HG03139 (cell line): Measurements from ENCODE around the gene ASIC2.

Experiments used
- ATAC-seq: cut with Tn5 transposase; IDR thresholded peaks from one replicate; pipeline ENCODE4 v1.9.1; 2021; ENCODE audit not compliant: unreplicated experiment

ASIC2 gene

GRCh38 chr17:33292981-33293867 lies at the start of gene ASIC2:
Gene ASIC2, minus strand, starts transcription at chr17:33293295.
- ATAC-seq: no peak

- no peak for ATAC-seq
These were observed 48.9 kb upstream of the ASIC2 start for GRCh38 chr17:33342025-33342424.

- ATAC-seq: no peak
These were observed 45.1 kb upstream of the ASIC2 start for GRCh38 chr17:33338242-33338641.

- no peak for ATAC-seq
These were observed 42.5 kb upstream of the ASIC2 start for GRCh38 chr17:33335491-33336173.

GRCh38 chr17:33334703-33335102 lies 41.6 kb upstream of the ASIC2 start:
- no peak for ATAC-seq

- ATAC-seq: no peak
These were observed 37.8 kb upstream of the ASIC2 start for GRCh38 chr17:33330877-33331276.

DNA sequence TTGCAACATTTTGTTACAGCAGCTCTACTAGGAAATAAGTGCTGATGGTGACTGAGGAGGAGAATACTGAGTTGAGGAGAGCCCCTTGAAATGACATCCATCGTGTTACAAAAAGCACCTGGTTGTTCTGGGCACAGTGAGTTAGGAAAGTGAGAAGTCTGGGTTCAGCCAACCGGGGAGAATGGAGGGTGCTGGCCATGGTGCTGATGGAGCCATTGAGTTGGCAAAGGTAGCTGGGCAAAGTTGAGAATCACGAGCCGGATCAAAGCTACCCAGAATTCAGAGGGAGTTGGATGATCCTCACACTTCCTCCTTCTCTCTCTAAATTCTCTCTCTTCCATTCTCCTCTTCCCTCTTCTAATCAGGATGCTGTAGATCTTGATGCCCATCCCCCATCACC lies 35.0 kb upstream of the ASIC2 start:
- ATAC-seq: no peak

DNA sequence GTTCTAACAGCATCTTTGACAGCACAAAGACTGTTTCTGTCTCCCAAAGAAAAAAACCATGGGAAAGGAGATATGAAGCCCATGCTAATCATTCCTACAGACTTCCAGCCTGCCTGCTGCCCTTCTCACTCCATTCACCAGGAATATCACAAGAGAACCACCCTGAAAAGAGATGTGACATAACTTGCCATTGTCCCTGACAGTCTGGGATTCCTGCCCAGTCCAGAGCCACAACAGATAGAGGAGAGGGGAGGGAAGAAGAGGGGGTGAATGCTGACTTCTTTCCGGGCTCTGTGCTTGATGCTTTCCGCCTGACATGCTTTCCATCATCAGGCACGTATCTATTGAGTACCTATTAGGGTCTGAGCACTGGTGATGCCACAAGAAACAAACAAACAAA lies 31.6 kb upstream of the ASIC2 start:
- no peak for ATAC-seq

- ATAC-seq: no peak
These were observed 29.0 kb upstream of the ASIC2 start for GRCh38 chr17:33322063-33322462.

DNA sequence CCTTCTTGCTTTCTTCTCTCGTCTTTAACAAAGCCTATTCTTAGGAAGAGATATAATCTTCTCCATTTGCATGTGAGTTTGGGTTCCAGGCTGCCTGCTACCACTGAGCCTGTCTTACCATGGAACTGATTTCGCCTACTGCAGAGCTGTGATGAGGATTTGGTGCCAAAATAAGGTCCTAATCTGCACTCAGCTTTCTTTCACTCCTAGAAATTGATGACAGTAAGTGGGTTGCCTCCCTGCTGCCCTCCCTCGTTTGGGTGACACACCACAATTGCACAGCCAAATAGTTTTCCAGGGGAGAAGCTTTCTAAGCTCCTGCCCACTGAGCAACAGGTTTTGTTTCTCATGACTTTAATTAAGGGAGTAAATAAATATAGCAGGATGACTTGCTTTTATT lies 25.1 kb upstream of the ASIC2 start:
- ATAC-seq: no peak

GRCh38 chr17:33316746-33317145 lies 23.7 kb upstream of the ASIC2 start:
- ATAC-seq: no peak

DNA sequence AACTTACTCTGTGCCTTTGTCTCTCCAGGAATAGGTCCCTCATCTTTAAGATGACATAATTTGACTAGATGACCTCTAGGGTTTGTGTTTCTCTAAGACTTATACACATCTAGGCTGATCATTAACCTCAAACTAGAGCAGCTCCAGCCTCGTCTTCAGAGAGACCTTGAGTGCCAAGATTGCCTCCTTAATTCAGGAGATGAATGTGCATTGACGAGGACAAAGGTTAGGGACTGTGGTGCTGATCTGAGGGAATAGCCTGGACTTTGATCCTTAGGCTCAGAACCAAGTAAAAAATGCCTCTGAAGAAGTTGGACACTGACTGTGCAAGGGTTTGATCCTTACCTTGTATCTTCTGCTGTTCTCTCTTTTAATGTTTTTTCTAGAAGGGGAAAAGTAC lies 17.2 kb upstream of the ASIC2 start:
- ATAC-seq: no peak

DNA sequence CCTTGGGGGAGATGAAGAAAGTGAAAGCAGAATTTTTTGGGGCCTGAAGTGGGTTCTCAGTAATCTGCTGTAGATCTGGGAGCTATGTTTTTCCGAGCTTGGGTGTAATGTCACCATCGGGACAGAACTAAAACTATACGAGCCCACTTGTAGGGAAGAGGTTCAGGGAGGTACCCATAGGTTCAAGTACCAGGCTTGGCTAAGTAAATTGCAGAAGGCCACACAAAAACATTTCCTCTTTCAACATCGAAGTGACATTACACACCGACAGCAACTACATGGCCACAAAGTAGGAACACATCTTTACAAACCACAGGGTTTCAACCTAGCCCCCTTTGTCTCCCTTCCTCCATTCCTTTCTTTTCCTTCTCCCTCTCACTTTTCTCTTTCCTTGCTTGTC lies 10.2 kb upstream of the ASIC2 start:
- ATAC-seq: no peak

DNA sequence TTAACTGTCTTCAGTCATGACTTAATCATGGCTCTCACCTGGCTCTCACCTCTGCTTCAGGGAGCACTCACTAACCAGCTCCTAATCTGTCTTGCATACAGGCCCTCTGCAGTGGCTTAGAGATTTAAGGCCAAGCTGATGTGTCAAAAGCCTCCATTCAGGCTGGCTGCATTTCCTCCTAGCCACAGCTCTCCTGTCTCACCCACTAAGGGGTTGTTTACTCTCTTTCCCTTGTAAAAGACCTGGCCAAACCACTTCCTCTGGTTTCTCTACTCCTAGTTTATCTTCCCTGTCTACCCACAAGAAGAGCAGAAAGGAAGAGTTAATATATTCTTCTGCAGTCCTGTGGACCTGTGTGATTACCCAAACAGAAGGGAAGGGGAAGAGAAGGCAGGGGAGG lies 9.3 kb upstream of the ASIC2 start:
- no peak for ATAC-seq

GRCh38 chr17:33300241-33300640 lies 7.1 kb upstream of the ASIC2 start:
- no peak for ATAC-seq

DNA sequence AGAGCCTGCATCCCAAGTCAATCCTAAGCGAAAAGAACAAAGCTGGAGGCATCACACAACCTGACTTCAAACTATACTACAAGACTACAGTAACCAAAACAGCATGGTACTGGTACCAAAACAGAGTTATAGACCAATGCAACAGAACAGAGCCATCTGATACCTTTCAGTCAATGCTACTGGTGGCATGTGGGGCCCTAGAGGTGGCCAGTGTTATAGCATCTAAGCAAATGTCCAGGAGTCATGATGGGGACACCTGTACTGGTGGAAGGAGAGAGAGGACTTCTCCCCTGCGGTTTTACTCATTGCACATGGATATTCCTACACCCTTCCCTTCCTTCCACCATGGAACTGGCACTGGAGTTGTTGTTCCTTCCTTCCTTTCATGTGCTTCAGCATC lies 6.0 kb upstream of the ASIC2 start:
- no peak for ATAC-seq

DNA sequence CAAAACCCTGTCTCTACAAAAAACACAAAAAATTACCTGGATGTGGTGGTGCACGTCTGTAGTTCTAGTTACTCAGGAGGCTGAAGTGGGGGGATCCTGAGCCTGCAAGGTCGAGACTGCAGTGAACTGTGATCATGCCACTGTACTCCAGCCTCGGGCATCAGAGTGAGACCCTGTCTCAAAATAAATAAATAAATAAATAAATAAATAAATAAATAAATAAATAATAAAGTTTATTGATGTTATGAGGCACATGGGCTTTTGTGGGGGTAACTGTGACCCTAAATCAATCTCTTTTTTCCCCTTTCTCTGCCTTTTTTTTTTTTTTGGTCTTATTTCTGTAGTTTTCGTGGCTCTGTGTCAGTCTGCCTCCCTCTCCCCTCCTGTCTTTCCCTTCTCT lies 4.5 kb upstream of the ASIC2 start:
- no peak for ATAC-seq

- no peak for ATAC-seq
These were observed 1.9 kb upstream of the ASIC2 start for GRCh38 chr17:33294994-33295393.

GRCh38 chr17:33292201-33292980 lies 704 bp downstream of the ASIC2 start:
- no peak for ATAC-seq

DNA sequence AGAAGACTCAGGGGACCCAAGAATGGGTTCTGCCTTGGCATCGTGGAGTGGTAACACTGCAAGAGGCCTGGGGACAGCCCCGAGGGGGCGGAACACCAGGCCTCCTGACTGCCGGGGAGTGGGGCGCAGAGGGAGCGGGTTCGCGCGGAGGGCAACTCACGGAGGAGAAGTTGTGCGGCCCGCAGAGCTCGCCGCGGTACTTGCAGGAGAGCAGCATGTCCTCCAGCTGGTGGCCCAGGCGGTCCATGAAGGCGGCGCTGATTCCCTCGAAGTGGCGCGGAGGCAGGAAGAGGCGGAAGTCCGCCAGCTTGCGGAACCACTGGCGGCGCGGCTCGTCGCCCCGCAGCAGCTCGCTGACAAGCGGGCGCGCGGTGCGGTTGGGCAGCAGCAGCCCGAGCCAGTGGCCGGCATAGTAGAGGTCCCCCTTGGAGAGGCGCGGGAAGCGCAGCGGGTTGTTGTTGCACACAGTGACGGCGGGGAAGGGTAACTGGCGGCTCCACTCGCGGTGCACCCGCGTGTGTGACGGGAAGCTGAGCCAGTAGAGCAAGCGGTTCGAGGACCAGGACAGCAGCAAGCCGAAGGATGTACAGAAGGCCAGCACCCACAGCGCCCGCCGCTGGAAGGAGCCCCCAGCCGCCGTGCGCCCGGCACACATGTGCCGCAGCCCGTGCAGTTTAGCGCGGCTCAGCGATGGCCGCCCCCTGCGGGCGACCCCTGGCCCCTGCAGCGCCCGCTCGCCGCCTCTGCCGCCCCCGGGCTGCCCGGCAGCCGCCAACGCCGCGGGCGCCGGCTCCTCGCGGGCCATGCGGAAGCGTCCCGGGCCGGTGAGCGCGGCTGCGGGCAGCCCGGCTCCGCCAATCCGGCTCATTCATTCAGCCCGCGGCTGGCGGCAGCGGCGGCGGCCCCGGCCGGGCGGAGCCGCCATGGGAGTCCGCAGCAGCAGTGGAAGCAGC lies 1.6 kb downstream of the ASIC2 start:
- ATAC-seq: no peak

GRCh38 chr17:33290253-33290652 lies 2.8 kb downstream of the ASIC2 start:
- no peak for ATAC-seq
